Effector memory CD8-positive, alpha-beta T cell (primary cell): ENCODE results near the gene DLG2.

Experiments used
- ATAC-seq: fragments of 150-1000 bp; cut with Tn5 transposase; replicated peaks from 2 replicates; pipeline ENCODE4 v1.10.0; 2021; ENCODE audit warnings: mild to moderate bottlenecking, moderate library complexity
- DNase-seq, 3 experiments: peaks; one replicate each; pipeline ENCODE4 v3.0.0; 2021
- H3K27ac Mint-ChIP-seq, 2 donors: one replicate each; pipeline ENCODE4 v1.8.0; 2022; ENCODE audit warnings: mild to moderate bottlenecking in 2 of 2, mixed read lengths in 2 of 2, moderate library complexity in 2 of 2
- H3K27me3 Mint-ChIP-seq, 2 donors: one replicate each; pipeline ENCODE4 v1.8.0; 2022; ENCODE audit warnings: mixed read lengths in 2 of 2
- H3K36me3 Mint-ChIP-seq: one replicate; pipeline ENCODE4 v1.8.0; 2022; ENCODE audit warnings: mild to moderate bottlenecking, moderate library complexity, mixed read lengths; ENCODE audit not compliant: insufficient read depth
- H3K4me1 Mint-ChIP-seq, 2 donors: one replicate each; pipeline ENCODE4 v1.8.0; 2022; ENCODE audit warnings: low read depth in 2 of 2, mixed read lengths in 2 of 2
- H3K4me3 Mint-ChIP-seq, 2 donors: one replicate each; pipeline ENCODE4 v1.8.0; 2022; ENCODE audit warnings: mild to moderate bottlenecking in 2 of 2, mixed read lengths in 2 of 2, moderate library complexity in 2 of 2
- H3K9me3 Mint-ChIP-seq, 2 donors: one replicate each; pipeline ENCODE4 v1.8.0; 2022; ENCODE audit warnings: mixed read lengths in 2 of 2

Gene DLG2

GRCh38 chr11:85572056-85572455 is 55.1 kb downstream of the DLG2 start:
- Mint-ChIP-seq H3K9me3 (no peaks in the 10 kb centered on the region), H3K36me3 (no peaks in the 10 kb centered on the region), H3K27me3 (peaks cover 29 to 45% of the 10 kb centered on the region in 2 donors), H3K27ac (no peak overlapping the region), H3K4me3 (no peak overlapping the region), H3K4me1 (peaks cover 0 to 4% of the 10 kb centered on the region in 2 donors)
- DNase-seq: no peak
- ATAC-seq: no peak

- peaks cover 21 to 34% of the 10 kb centered on the region in 2 donors for H3K27me3 Mint-ChIP-seq
- H3K27ac Mint-ChIP-seq: no peak overlapping the region
- ATAC-seq: no peak
- H3K36me3 Mint-ChIP-seq: no peaks in the 10 kb centered on the region
- peaks cover 0 to 4% of the 10 kb centered on the region in 2 donors for H3K4me1 Mint-ChIP-seq
- H3K4me3 Mint-ChIP-seq: no peak overlapping the region
- H3K9me3 Mint-ChIP-seq: no peaks in the 10 kb centered on the region
- DNase-seq: no peak
These were observed 57.6 kb downstream of the DLG2 start for GRCh38 chr11:85569525-85569924.

GRCh38 chr11:85558411-85558810 is 68.7 kb downstream of the DLG2 start:
- no peak for ATAC-seq
- no peak overlapping the region for H3K27ac Mint-ChIP-seq

GRCh38 chr11:85551881-85552280 is 75.3 kb downstream of the DLG2 start:
- DNase-seq (no peak), ATAC-seq (no peak)
- Mint-ChIP-seq H3K4me1 (no peaks in the 10 kb centered on the region), H3K27ac (no peak overlapping the region), H3K27me3 (peaks cover 20 to 37% of the 10 kb centered on the region in 2 donors), H3K4me3 (no peak overlapping the region), H3K36me3 (no peaks in the 10 kb centered on the region), H3K9me3 (no peaks in the 10 kb centered on the region)

More at GRCh38 chr11:85558411-85558810, 68.7 kb downstream of the DLG2 start:
- Mint-ChIP-seq H3K9me3 (no peaks in the 10 kb centered on the region), H3K4me3 (no peak overlapping the region), H3K4me1 (no peaks in the 10 kb centered on the region), H3K36me3 (no peaks in the 10 kb centered on the region), H3K27me3 (peaks cover 12 to 17% of the 10 kb centered on the region in 2 donors)
- DNase-seq: no peak

- H3K9me3 Mint-ChIP-seq: peaks cover 2 to 10% of the 10 kb centered on the region in 2 donors
- H3K27me3 Mint-ChIP-seq: peaks cover 9 to 17% of the 10 kb centered on the region in 2 donors
- no peak overlapping the region for H3K27ac Mint-ChIP-seq
- ATAC-seq: no peak
- no peaks in the 10 kb centered on the region for H3K36me3 Mint-ChIP-seq
- H3K4me1 Mint-ChIP-seq: no peaks in the 10 kb centered on the region
- H3K4me3 Mint-ChIP-seq: no peak overlapping the region
- DNase-seq: no peak
These were observed 85.5 kb downstream of the DLG2 start for GRCh38 chr11:85541683-85542082.

- no peak for ATAC-seq
These were observed 86.4 kb downstream of the DLG2 start for GRCh38 chr11:85540635-85541205.

GRCh38 chr11:85540181-85540580 is 87.0 kb downstream of the DLG2 start:
- ATAC-seq: no peak

More at GRCh38 chr11:85540635-85541205, 86.4 kb downstream of the DLG2 start:
- no peaks in the 10 kb centered on the region for H3K4me1 Mint-ChIP-seq
- H3K9me3 Mint-ChIP-seq: peaks cover 0 to under 1% of the 10 kb centered on the region in 2 donors
- peaks cover 0 to 7% of the 10 kb centered on the region in 2 donors for H3K27me3 Mint-ChIP-seq
- no peak for DNase-seq
- no peak overlapping the region for H3K4me3 Mint-ChIP-seq
- H3K27ac Mint-ChIP-seq: no peak overlapping the region
- H3K36me3 Mint-ChIP-seq: no peaks in the 10 kb centered on the region

GRCh38 chr11:85539740-85540139 is 87.4 kb downstream of the DLG2 start:
- no peak for ATAC-seq
- DNase-seq: no peak
- Mint-ChIP-seq H3K4me3 (no peak overlapping the region), H3K9me3 (peaks cover 0 to 3% of the 10 kb centered on the region in 2 donors), H3K36me3 (no peaks in the 10 kb centered on the region), H3K4me1 (no peaks in the 10 kb centered on the region), H3K27ac (no peak overlapping the region), H3K27me3 (no peaks in the 10 kb centered on the region)

More at GRCh38 chr11:85540181-85540580, 87.0 kb downstream of the DLG2 start:
- no peak for DNase-seq
- H3K4me1 Mint-ChIP-seq: no peaks in the 10 kb centered on the region
- no peak overlapping the region for H3K27ac Mint-ChIP-seq
- H3K9me3 Mint-ChIP-seq: no peaks in the 10 kb centered on the region
- H3K4me3 Mint-ChIP-seq: no peak overlapping the region
- peaks cover 0 to 2% of the 10 kb centered on the region in 2 donors for H3K27me3 Mint-ChIP-seq
- H3K36me3 Mint-ChIP-seq: no peaks in the 10 kb centered on the region

GRCh38 chr11:85539029-85539689 is 88.0 kb downstream of the DLG2 start:
- no peak overlapping the region for H3K27ac Mint-ChIP-seq
- DNase-seq: no peak
- H3K27me3 Mint-ChIP-seq: no peaks in the 10 kb centered on the region
- no peaks in the 10 kb centered on the region for H3K36me3 Mint-ChIP-seq
- H3K4me3 Mint-ChIP-seq: no peak overlapping the region
- no peaks in the 10 kb centered on the region for H3K4me1 Mint-ChIP-seq
- no peak for ATAC-seq
- H3K9me3 Mint-ChIP-seq: peaks cover 0 to 3% of the 10 kb centered on the region in 2 donors

GRCh38 chr11:85536438-85536837 is 90.7 kb downstream of the DLG2 start:
- peaks cover 0 to 3% of the 10 kb centered on the region in 2 donors for H3K9me3 Mint-ChIP-seq
- DNase-seq: no peak
- H3K27ac Mint-ChIP-seq: no peak overlapping the region
- no peak for ATAC-seq
- H3K4me1 Mint-ChIP-seq: no peaks in the 10 kb centered on the region
- no peak overlapping the region for H3K4me3 Mint-ChIP-seq
- H3K36me3 Mint-ChIP-seq: no peaks in the 10 kb centered on the region
- H3K27me3 Mint-ChIP-seq: peaks cover 0 to 1% of the 10 kb centered on the region in 2 donors

GRCh38 chr11:85534806-85535205 is 92.3 kb downstream of the DLG2 start:
- no peak for ATAC-seq
- Mint-ChIP-seq H3K36me3 (no peaks in the 10 kb centered on the region), H3K27ac (no peak overlapping the region), H3K4me3 (no peak overlapping the region), H3K27me3 (peaks cover 0 to 7% of the 10 kb centered on the region in 2 donors), H3K4me1 (no peaks in the 10 kb centered on the region), H3K9me3 (peaks cover 0 to 3% of the 10 kb centered on the region in 2 donors)
- no peak for DNase-seq

- no peak overlapping the region for H3K4me3 Mint-ChIP-seq
- H3K36me3 Mint-ChIP-seq: no peaks in the 10 kb centered on the region
- peaks cover 0 to 6% of the 10 kb centered on the region in 2 donors for H3K9me3 Mint-ChIP-seq
These were observed 95.8 kb downstream of the DLG2 start for GRCh38 chr11:85531191-85531897.

GRCh38 chr11:85530634-85531033 is 96.5 kb downstream of the DLG2 start:
- Mint-ChIP-seq H3K9me3 (peaks cover 0 to 6% of the 10 kb centered on the region in 2 donors), H3K4me1 (no peaks in the 10 kb centered on the region), H3K27me3 (peaks cover 0 to 11% of the 10 kb centered on the region in 2 donors), H3K4me3 (no peak overlapping the region), H3K36me3 (no peaks in the 10 kb centered on the region), H3K27ac (no peak overlapping the region)
- ATAC-seq: no peak
- no peak for DNase-seq

More at GRCh38 chr11:85531191-85531897, 95.8 kb downstream of the DLG2 start:
- H3K27me3 Mint-ChIP-seq: peaks cover 0 to 11% of the 10 kb centered on the region in 2 donors
- no peaks in the 10 kb centered on the region for H3K4me1 Mint-ChIP-seq
- no peak overlapping the region for H3K27ac Mint-ChIP-seq
- ATAC-seq (no peak), DNase-seq (no peak)
